Epithelial cell of proximal tubule (primary cell): Measurements from ENCODE around the gene ZP2. TPM values are rescaled to one million over a fixed set of nuclear protein-coding genes. Genes with fewer than 3 reads are reported as not detected.

Source experiments
- DNase-seq: peaks from one replicate; pipeline ENCODE4 v3.0.0-alpha.2; 2011; ENCODE audit warnings: low read depth
- H3K4me3 ChIP-seq: 2 replicates; pipeline ENCODE4 v1.5.1; 2011; ENCODE audit warnings: low read depth, mild to moderate bottlenecking, low read length
- CTCF ChIP-seq: conservative IDR thresholded peaks from 2 replicates; pipeline ENCODE4 v1.5.1; 2012; ENCODE audit warnings: low read depth, mild to moderate bottlenecking, low read length
- total RNA-seq: library from RNA; depleted of rRNA; stranded (reverse); fragments of >200 nt; gene quantifications from 2 replicates; pipeline ENCODE4 v1.2.3, GENCODE V29; 2015

ZP2 gene
- total RNA-seq, 1 donor from 2014 or later: not detected

GRCh38 chr16:21217121-21217520 lies 5.7 kb upstream of the ZP2 start:
- no peak for TF ChIP-seq CTCF
- DNase-seq: no peak
- no peak overlapping the region for H3K4me3 ChIP-seq

- H3K4me3 ChIP-seq: no peak overlapping the region
- no peak for DNase-seq
- TF ChIP-seq CTCF: no peak
These were observed 2.7 kb upstream of the ZP2 start for GRCh38 chr16:21214086-21214485.

GRCh38 chr16:21208446-21209230 lies 2.7 kb downstream of the ZP2 start:
- no peak for TF ChIP-seq CTCF
- no peak overlapping the region for H3K4me3 ChIP-seq
- DNase-seq: no peak

- H3K4me3 ChIP-seq: no peak overlapping the region
- DNase-seq: no peak
- TF ChIP-seq CTCF: no peak
These were observed 4.8 kb downstream of the ZP2 start for GRCh38 chr16:21206550-21206949.

- no peak overlapping the region for H3K4me3 ChIP-seq
- DNase-seq: no peak
- TF ChIP-seq CTCF: no peak
These were observed 6.1 kb downstream of the ZP2 start for GRCh38 chr16:21205303-21205702.

GRCh38 chr16:21203155-21203797 lies 8.1 kb downstream of the ZP2 start:
- H3K4me3 ChIP-seq: no peak overlapping the region
- TF ChIP-seq CTCF: no peak
- DNase-seq: no peak
